ENCODE results near the gene MORC2.

DNA sequence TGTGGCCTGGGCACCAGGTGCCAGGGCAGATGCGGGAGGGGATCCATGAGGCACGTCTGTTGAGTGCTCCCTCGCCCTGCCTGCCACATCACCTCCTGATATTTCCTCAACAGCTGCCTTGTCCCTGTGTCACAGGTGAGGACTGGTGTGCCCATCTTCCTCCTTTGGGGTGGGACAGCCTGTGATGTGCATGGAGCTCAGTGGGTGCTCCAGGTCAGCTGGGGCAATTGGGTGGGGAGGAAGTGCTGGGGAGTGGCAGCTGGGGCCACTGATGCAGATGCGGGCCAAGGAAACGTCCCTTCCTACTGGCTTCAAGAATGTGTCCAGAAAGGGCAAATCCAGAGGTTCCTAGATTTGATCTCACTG is 83.6 kb downstream of the MORC2 start:
- no peak for TF ChIP-seq EZH2 (IDR thresholded peaks at IDR 0.05; ENCODE audit: low read length)
- TF ChIP-seq, protein P1, sequence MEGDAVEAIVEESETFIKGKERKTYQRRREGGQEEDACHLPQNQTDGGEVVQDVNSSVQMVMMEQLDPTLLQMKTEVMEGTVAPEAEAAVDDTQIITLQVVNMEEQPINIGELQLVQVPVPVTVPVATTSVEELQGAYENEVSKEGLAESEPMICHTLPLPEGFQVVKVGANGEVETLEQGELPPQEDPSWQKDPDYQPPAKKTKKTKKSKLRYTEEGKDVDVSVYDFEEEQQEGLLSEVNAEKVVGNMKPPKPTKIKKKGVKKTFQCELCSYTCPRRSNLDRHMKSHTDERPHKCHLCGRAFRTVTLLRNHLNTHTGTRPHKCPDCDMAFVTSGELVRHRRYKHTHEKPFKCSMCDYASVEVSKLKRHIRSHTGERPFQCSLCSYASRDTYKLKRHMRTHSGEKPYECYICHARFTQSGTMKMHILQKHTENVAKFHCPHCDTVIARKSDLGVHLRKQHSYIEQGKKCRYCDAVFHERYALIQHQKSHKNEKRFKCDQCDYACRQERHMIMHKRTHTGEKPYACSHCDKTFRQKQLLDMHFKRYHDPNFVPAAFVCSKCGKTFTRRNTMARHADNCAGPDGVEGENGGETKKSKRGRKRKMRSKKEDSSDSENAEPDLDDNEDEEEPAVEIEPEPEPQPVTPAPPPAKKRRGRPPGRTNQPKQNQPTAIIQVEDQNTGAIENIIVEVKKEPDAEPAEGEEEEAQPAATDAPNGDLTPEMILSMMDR (optimal IDR thresholded peaks at IDR 0.05 in 1 of 3, IDR thresholded peaks at IDR 0.05 in 1 of 3, conservative IDR thresholded peaks at IDR 0.05 in 1 of 3; ENCODE audit: extremely low read depth in 1 of 3, insufficient read depth in 2 of 3, low read length in 3 of 3): no peak
